ELF-1 (cell line): Measurements from ENCODE around the gene TRIL.

Experiments
- DNase-seq: peaks from one replicate; pipeline ENCODE4 v3.0.0-alpha.2; 2016; ENCODE audit warnings: low read depth, low spot score

Gene TRIL

GRCh38 chr7:28984217-28984616, 26.1 kb upstream of the TRIL start:
- peak; percentile 73 for DNase-seq

- DNase-seq, result no peak
Observed at GRCh38 chr7:28983396-28984190, 25.5 kb upstream of the TRIL start.

DNA sequence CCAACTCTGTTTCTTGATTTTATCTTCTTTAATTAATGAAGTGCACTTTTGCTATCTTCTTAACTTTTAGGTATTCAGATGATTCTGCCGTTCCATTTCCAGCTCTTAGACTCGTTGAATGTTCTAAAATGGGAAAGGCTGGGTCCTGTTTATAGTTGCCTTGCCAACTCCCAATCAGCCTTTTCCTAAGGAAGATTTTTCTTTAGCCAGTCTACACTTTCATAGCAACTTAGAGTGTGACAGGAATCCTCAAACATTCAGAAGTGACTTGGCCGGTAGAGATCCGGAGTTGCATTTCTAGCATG, 23.0 kb upstream of the TRIL start:
- no peak for DNase-seq

DNA sequence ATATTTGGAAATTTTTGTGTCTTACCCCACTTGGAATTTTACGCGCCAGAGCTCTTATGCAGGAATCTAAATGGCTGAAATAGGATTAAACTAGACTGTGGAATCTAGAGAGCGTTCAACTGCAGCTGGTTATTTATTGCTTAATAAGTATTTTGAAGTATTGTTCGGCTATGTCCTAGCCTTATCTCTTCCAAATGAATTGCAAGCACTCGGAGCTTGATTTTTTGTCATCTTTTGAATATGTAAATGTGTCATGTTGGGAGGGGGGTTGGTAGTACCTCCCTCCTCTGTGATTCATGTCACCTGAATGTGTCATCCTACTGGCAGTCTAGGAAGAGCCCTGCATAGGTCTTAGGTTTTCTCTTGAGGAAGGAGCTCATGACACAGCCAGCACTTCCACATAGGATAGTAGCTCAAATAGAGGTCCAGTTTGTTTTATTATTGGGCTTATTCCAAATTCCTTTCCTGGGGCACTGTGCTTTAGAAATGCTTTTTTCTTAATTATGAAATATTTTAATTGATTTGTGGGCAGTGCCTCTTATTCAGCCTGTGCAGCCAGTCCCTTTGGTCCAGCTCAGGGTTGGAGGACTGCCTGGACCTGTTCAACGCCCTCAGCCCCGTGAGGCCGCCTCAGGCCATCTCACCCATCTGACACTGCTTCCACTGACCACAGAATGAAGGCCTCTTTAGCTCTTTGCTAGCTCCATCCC, 22.5 kb upstream of the TRIL start:
- peak; percentile 49 for DNase-seq

DNA sequence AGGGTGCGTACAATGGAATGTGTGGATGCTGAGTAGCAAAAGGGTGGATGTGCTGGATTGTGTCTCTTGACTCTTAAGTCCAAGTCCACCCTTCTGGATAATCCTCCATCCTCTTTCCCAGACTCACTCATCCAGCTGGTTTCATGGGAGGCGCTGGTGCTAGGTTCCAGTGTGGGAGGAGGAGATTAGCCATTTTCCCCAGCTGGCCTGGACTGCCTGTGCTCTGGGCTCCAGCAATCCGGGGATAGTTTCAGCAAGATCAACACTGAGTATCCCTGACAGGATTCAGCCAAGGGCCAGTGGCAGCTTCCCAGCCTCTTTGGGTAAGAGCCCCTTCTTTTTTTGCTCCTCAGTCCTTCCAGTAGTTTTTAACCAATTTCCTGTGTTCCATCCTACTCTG, 21.6 kb upstream of the TRIL start:
- DNase-seq, result peak; percentile 36

DNA sequence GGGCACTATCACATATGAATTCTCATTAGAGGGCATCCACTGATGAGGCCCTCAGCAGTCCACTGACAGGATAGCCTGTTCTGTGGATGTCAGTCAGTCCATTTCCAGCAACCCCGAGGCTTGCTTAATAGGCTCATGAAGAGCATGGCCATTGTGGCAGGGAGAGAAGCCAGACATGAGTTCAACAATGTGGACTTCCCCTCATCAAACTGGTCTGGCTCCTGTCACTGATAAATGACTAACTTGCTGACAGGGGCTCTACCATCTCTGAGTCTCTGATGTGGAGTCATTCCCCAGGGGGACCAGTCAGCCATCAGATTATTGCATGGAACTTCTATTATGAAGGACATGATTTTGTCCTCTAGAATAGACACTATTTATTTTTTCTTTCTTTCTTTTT, 19.8 kb upstream of the TRIL start:
- peak; percentile 36 for DNase-seq

- DNase-seq, result no peak
Observed at GRCh38 chr7:28976022-28976421, 17.9 kb upstream of the TRIL start.

DNA sequence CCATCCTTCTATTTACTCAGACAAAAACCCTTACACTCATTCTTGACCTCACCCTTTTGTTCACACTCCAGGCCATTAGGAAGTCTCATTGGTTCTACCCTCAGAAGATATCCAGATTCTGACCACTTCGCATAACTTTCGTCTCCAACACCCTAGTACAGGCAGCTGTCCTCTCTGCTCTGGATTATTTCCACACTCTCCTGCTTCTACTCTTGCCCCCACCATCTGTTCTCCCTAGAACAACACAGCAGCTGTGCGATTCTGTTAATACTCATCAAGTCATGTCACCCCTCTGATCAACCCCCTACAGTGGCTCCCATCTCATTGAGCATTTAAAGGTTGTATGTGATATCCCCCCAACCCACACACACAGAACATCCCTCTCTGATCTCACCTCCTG, 15.5 kb upstream of the TRIL start:
- no peak for DNase-seq

DNA sequence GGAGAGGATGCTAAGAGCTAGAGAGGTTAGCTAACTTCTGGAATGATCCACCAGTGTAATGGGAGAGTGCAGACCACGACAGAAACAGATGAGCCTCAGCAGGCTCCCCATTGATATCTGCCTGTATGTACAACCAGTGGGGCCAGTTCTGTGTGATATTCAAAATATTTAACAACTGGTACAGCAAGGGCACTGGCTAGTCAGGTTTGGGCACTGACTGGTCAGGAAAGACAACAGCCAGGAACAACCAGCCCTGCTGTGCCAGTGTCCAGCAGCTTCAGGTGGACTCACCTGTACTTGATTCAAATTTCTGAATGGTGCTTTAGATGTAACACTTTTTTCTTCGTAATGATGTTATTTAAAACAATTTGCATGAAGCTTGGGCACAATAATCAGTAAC, 5.9 kb upstream of the TRIL start:
- DNase-seq, result no peak

- peak; percentile 32 for DNase-seq
Observed at GRCh38 chr7:28961972-28962371, 3.8 kb upstream of the TRIL start.

- DNase-seq, result no peak
Observed at GRCh38 chr7:28960071-28960840, 2.1 kb upstream of the TRIL start.

- DNase-seq, result no peak
Observed at GRCh38 chr7:28958980-28959347, 834 bp upstream of the TRIL start.

DNA sequence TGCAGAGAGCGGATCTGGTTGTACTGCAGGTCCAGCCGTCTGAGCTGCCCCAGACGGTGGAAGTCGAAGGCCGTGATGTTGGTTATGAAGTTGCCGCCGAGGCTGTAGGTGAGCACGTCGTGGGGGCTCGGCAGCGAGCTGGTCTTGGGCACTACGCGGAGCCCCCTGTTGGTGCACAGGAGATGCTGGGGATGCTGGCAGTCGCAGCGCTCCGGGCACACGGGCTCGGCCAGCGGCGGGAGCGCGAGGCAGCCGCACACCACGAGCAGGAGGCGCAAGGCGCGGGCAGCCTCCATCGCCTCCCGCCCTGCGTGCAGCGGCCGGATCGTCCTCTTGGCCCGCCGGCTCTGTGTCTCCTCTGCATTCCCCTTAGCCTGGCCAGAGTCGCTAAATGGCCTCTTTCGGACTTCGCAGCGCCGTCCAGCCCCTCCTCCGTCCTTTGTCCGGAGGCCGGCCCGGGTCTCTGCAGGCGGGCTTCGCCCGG, 337 bp downstream of the TRIL start:
- peak; percentile 74 for DNase-seq

DNA sequence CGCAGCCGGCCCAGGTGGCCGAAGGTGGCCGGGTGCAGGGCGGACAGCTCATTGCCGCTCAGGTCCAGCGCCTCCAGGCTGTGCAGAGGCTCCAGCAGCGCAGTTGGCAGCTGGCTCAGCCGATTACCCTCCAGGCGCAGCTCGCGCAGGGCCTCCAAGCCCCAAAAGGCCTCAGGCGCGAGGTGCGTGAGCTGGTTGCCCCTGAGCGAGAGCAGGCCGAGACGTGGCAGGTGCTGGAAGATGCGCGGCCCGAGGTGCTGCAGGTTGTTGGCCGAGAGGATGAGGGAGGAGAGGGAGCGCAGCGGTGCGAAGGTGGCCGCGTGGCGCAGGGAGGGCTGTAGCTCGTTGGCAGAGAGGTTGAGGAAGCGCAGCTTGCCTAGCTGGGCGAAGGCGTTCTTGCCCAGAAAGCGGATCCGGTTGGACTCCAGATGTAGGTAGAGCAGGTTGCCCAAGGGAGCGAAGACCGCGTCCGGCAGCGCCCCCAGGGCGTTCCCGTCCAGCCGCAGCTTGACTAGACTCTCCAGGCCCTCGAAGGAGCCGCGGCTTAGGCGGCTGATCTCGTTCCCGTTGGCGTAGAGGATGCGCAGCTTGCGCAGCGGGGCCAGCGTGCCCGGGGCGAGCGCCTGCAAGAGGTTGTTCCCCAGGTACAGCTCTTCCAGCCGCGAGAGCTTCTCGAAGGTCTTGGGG, 923 bp downstream of the TRIL start:
- DNase-seq, result peak; percentile 80

- peak; percentile 92 for DNase-seq
Observed at GRCh38 chr7:28956608-28957063, 1.5 kb downstream of the TRIL start.

GRCh38 chr7:28955718-28956607, 2.2 kb downstream of the TRIL start:
- DNase-seq, result peak; percentile 92

DNA sequence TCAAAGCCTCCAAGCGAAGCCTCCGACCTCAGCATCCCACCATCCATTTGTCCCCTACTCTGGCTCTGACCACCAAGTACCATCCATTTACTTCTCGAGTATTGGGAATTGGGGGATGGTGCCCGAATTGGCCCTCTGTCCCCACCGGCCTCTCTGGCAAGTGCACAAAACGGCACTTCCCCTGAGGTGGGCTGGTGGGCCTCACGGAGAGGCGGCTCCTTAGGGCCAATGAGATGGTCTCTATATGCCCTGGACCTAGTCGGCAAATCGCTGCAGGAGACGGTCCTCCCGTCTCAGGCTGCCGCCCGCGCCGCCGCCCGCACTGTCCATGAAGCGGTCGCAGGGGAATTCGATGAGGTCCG, 2.8 kb downstream of the TRIL start:
- peak; percentile 30 for DNase-seq

DNA sequence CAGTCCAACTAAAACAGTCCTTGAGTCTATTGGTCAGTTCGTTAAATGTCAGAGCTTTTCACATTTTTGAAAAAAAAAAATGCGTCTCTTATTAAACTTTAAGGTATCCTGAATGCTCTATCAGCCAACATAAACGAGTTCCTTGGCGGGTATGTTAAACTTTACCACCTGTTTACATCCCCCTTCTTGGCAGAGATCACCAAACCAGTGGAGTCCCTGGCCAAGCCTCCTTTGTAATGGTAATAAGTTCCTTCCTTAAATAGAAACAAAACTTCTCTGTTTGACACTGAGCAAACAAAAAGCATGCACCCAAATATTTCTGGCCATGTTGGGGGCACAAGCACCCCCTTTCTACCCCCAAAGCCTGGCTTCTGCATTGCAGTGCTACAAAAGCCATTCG, 3.2 kb downstream of the TRIL start:
- no peak for DNase-seq

GRCh38 chr7:28954471-28954870, 3.7 kb downstream of the TRIL start:
- DNase-seq, result no peak

GRCh38 chr7:28953633-28954032, 4.5 kb downstream of the TRIL start:
- peak; percentile 64 for DNase-seq

GRCh38 chr7:28942168-28942567, 16.0 kb downstream of the TRIL start:
- no peak for DNase-seq
